HepG2 (cell line): ENCODE results near the gene KANK3. TPM values are rescaled to one million over a fixed set of nuclear protein-coding genes. Genes with fewer than 3 reads are reported as not detected.

Experiments used
- ATAC-seq: fragments of 200-7000 bp; cut with Tn5 transposase; 3 replicates; pipeline ENCODE4 v1.9.1; 2020; ENCODE audit warnings: mild to moderate bottlenecking, moderate library complexity
- BruUV-seq: library from RNA; stranded (reverse); fragments of 400-500 nt; replicated peaks from 2 replicates; lab custom pipeline; 2021; lab: Mats Ljungman, UMichigan
- CTCF ChIA-PET: fragments of 300-600 bp; formaldehyde crosslinking; extraction: SDS; loops from one replicate; lab custom pipeline; 2021; ENCODE audit warnings: low total read pairs, inconsistent platforms, low intra/inter-chr PET ratio; lab: Yijun Ruan, JAX
- POLR2A ChIA-PET: fragments of 350-600 bp; sonication (Branson Sonifier 250); formaldehyde crosslinking; loops from one replicate; lab custom pipeline; 2020; ENCODE audit warnings: antibody characterized with exemption, inconsistent platforms; lab: Yijun Ruan, JAX
- DNase-seq: peaks from one replicate; pipeline ENCODE4 v3.0.0-alpha.2; 2015; ENCODE audit warnings: low spot score
- FAIRE-seq: peaks from 3 replicates; lab custom pipeline; 2011; peaks lifted over from hg19 to GRCh38; lab: Jason Lieb, UNC
- H2AFZ ChIP-seq: one replicate; pipeline ENCODE4 v1.6.1; 2011; ENCODE audit warnings: low read length, inconsistent platforms
- H3K27ac ChIP-seq: fragments of 300-600 bp; 3 replicates; pipeline ENCODE4 v1.8.0; 2011; ENCODE audit warnings: mixed run types, mild to moderate bottlenecking, mixed read lengths, low read length, inconsistent platforms; ENCODE audit not compliant: insufficient read depth; ENCODE audit errors: extremely low read length
- H3K27me3 ChIP-seq, 2 experiments: fragments of 200-600 bp in 1 of 2; 2 replicates in 1 of 2; 3 replicates in 1 of 2; pipeline versions ENCODE4 v1.6.0 to v1.8.0; 2011; ENCODE audit warnings: low read length in 2 of 2, mild to moderate bottlenecking in 2 of 2, moderate library complexity in 2 of 2, inconsistent platforms in 1 of 2; ENCODE audit not compliant: insufficient read depth in 2 of 2, control insufficient read depth in 1 of 2
- H3K36me3 ChIP-seq, 2 experiments: fragments of 200-600 bp in 1 of 2; replicated peaks in 1 of 2; 2 replicates in 1 of 2; 3 replicates in 1 of 2; pipeline versions ENCODE4 v1.5.1 to v1.8.0; 2011; ENCODE audit warnings: low read length in 2 of 2, inconsistent platforms in 1 of 2; ENCODE audit not compliant: insufficient read depth in 2 of 2, control insufficient read depth in 1 of 2
- H3K4me1 ChIP-seq: 2 replicates; pipeline ENCODE4 v1.5.1; 2012; ENCODE audit warnings: low read length, inconsistent platforms; ENCODE audit not compliant: insufficient read depth
- H3K4me2 ChIP-seq: 2 replicates; pipeline ENCODE4 v1.6.0; 2011; ENCODE audit warnings: low read depth, low read length, inconsistent platforms
- H3K4me3 ChIP-seq, 3 experiments: fragments of 200-600 bp in 1 of 3; sonication (generic), shearing (Covaris generic) in 1 of 3; replicated peaks in 1 of 3; 2 replicates each; pipeline ENCODE4 v1.5.1; 2011 to 2016; ENCODE audit warnings: low read length in 3 of 3, inconsistent platforms in 2 of 3, low read depth in 2 of 3, mild to moderate bottlenecking in 2 of 3, control low read depth in 1 of 3, mixed read lengths in 1 of 3; ENCODE audit not compliant: insufficient read depth in 1 of 3
- H3K79me2 ChIP-seq: one replicate; pipeline ENCODE4 v1.6.1; 2011; ENCODE audit warnings: low read length, inconsistent platforms; ENCODE audit not compliant: insufficient read depth
- H3K9ac ChIP-seq: 2 replicates; pipeline ENCODE4 v1.6.0; 2011; ENCODE audit warnings: mild to moderate bottlenecking, low read depth, low read length, inconsistent platforms; ENCODE audit not compliant: insufficient read depth
- H3K9me3 ChIP-seq: 2 replicates; pipeline ENCODE4 v1.5.1; 2012; ENCODE audit warnings: mild to moderate bottlenecking, low read length
- H4K20me1 ChIP-seq: 2 replicates; pipeline ENCODE4 v1.6.0; 2011; ENCODE audit warnings: inconsistent platforms, mild to moderate bottlenecking, low read length, moderate library complexity; ENCODE audit not compliant: insufficient read depth
- ARID4A ChIP-seq: sonication (generic); formaldehyde crosslinking; IDR thresholded peaks from 2 replicates; pipeline ENCODE4 v1.5.0; 2020; ENCODE audit warnings: mild to moderate bottlenecking, missing genetic modification reagents, borderline replicate concordance
- FOXM1 ChIP-seq: sonication (generic); formaldehyde crosslinking; IDR thresholded peaks from 2 replicates; pipeline ENCODE4 v1.5.0; 2020; ENCODE audit warnings: missing genetic modification reagents
- LCORL ChIP-seq, 2 experiments: fragments of 450-650 bp in 1 of 2; sonication (generic) in 1 of 2; formaldehyde crosslinking in 1 of 2; IDR thresholded peaks; 2 replicates each; pipeline versions ENCODE4 v1.5.0 to v1.6.1; 2017 to 2020; ENCODE audit warnings: antibody characterized with exemption in 1 of 2, missing genetic modification reagents in 1 of 2
- RARA ChIP-seq: IDR thresholded peaks from 2 replicates; pipeline ENCODE4 v1.6.1; 2016; ENCODE audit warnings: missing genetic modification reagents, missing compliant biosample characterization
- ZMYM2 ChIP-seq: sonication (generic); formaldehyde crosslinking; IDR thresholded peaks from 2 replicates; pipeline ENCODE4 v1.8.0; 2022; ENCODE audit warnings: mild to moderate bottlenecking, missing genetic modification reagents
- ZMYM3 ChIP-seq: sonication (generic); formaldehyde crosslinking; IDR thresholded peaks from 2 replicates; pipeline ENCODE4 v1.5.1; 2020; ENCODE audit warnings: mild to moderate bottlenecking, missing genetic modification reagents
- ZSCAN21 ChIP-seq: sonication (generic); formaldehyde crosslinking; IDR thresholded peaks from 2 replicates; pipeline ENCODE4 v1.8.0; 2022; ENCODE audit warnings: mild to moderate bottlenecking, missing genetic modification reagents, moderate library complexity, borderline replicate concordance
- WGBS: methylation state at CpG from one replicate; pipeline ENCODE4 v1.1.6; 2017; ENCODE audit warnings: low lambda C conversion rate; 5-methylcytosine and 5-hydroxymethylcytosine counted together
- in situ Hi-C: cut with HindIII; loops from 2 replicates; pipeline ENCODE4 v1.10.0; 2017; ENCODE audit warnings: low pct_unique_long_range_greater_than_20kb; ENCODE audit not compliant: extremely low pct_ligation_motif_present
- intact Hi-C: fragments of 100-400 bp; cut with micrococcal nuclease; formaldehyde crosslinking; loops from one replicate; pipeline ENCODE4 v1.10.0; 2022; ENCODE audit not compliant: unreplicated experiment
- polyA plus RNA-seq, 8 experiments: library from polyadenylated mRNA; depleted of rRNA in 3 of 8; stranded (reverse) in 7 of 8; unstranded in 1 of 8; fragments of >200 nt; fragmentation: Illumina TruSeq in 4 of 8; extraction: Trizol in 4 of 8; gene quantifications; 2 replicates each; pipeline versions ENCODE4 v1.2.1 to v1.2.3, GENCODE V29; 2011 to 2016; ENCODE audit warnings: low read depth in 4 of 8, missing spikeins in 1 of 8, mixed read lengths in 1 of 8; ENCODE audit not compliant: insufficient read depth in 1 of 8
- total RNA-seq, 5 experiments: library from RNA; depleted of rRNA; stranded (reverse); fragments of >200 nt; fragmentation: Illumina TruSeq; extraction: Trizol; gene quantifications; 2 replicates each; pipeline ENCODE4 v1.2.3, GENCODE V29; 2016; ENCODE audit warnings: low read depth in 1 of 5

KANK3 gene
- total and polyA plus RNA-seq, 2 of the 13 experiments (the other 11 are each of a cell fraction or from before 2014, with no cell fraction given): 0.15 to 0.20 TPM

- ATAC-seq: no peak
- no peak for TF ChIP-seq ZSCAN21 (CRISPR knock-in tag)
- TF ChIP-seq FOXM1 (CRISPR knock-in tag): no peak
- no peak for TF ChIP-seq ARID4A
- TF ChIP-seq ZMYM2 (CRISPR knock-in tag): peak; percentile 29; the same call in 1 of the 2 replicates
- 0 out of 2 replicates have a peak, but pooled peaks have one; percentile 20 for TF ChIP-seq RARA (CRISPR knock-in tag)
- TF ChIP-seq ZMYM3: peak; percentile 23; the same call in 1 of the 2 replicates
- TF ChIP-seq LCORL (IDR thresholded peaks at IDR 0.05): peak; percentile 49; the same call in 1 of the 2 replicates
- TF ChIP-seq LCORL (CRISPR knock-in tag; IDR thresholded peaks at IDR 0.05): peak; percentile 46; the same call in 1 of the 2 replicates
- no peaks in the 10 kb centered on the region for H3K9me3 ChIP-seq
- H3K9ac ChIP-seq: no peak overlapping the region
- no peaks in the 10 kb centered on the region for H4K20me1 ChIP-seq
- H2AFZ ChIP-seq: no peak overlapping the region
- DNase-seq: no peak
- WGBS: 65% methylated on average over 6 of the region's 8 CpGs
- BruUV-seq: no TSS peak
- no peak overlapping the region for H3K4me2 ChIP-seq
- FAIRE-seq: no peak
- H3K27ac ChIP-seq: no peak overlapping the region
- in situ Hi-C loops: no loop called here
- H3K79me2 ChIP-seq: no peaks in the 10 kb centered on the region
- ChIA-PET CTCF (no interaction called here), POLR2A (interaction anchor here (0.7 kb wide), 1 partner anchor 31 kb away, joined by 3 read pairs; no protein-coding TSS in a partner anchor)
- H3K4me1 ChIP-seq: peaks cover 66% of the 10 kb centered on the region
- intact Hi-C loops: no loop called here
- peaks cover 0 to 3% of the 10 kb centered on the region in 2 experiments; a peak in 1 of 5 replicates for H3K27me3 ChIP-seq
- no peak overlapping the region for H3K4me3 ChIP-seq
- no peaks in the 10 kb centered on the region for H3K36me3 ChIP-seq
Measured at GRCh38 chr19:8360196-8360595, 17.1 kb upstream of the KANK3 start.
